Non-pigmented ciliary epithelial cell (primary cell): ENCODE measurements around the gene GRAMD1A.
"Not testable (repeated sequence)": the region's sequence is repeated elsewhere in the genome, so short reads cannot be mapped to it uniquely, and the experiment has no call there.

Source experiments
- DNase-seq: peaks from one replicate; pipeline ENCODE4 v3.0.0-alpha.2; 2010; ENCODE audit warnings: low read depth

Gene GRAMD1A

GRCh38 chr19:35038623-35039512 is 38.7 kb downstream of the GRAMD1A start:
- no peak for DNase-seq

- DNase-seq = no peak
Measured at GRCh38 chr19:35039881-35040825, 40.0 kb downstream of the GRAMD1A start.

- no peak for DNase-seq
Measured at GRCh38 chr19:35040826-35041547, 40.9 kb downstream of the GRAMD1A start.

- no peak for DNase-seq
Measured at GRCh38 chr19:35041548-35042055, 41.5 kb downstream of the GRAMD1A start, which contains the start of gene HPN. Gene HPN (plus strand): TSS chr19:35041721. CDS start chr19:35042507, 786 bp downstream.

- DNase-seq = no peak
Measured at GRCh38 chr19:35042056-35042730, 42.1 kb downstream of the GRAMD1A start.

- DNase-seq = no peak
Measured at GRCh38 chr19:35042954-35043604, 43.0 kb downstream of the GRAMD1A start.

GRCh38 chr19:35043906-35044305 is 43.8 kb downstream of the GRAMD1A start:
- no peak for DNase-seq

- DNase-seq = no peak
Measured at GRCh38 chr19:35044317-35045117, 44.4 kb downstream of the GRAMD1A start.

- DNase-seq = no peak
Measured at GRCh38 chr19:35045667-35046300, 45.7 kb downstream of the GRAMD1A start.

GRCh38 chr19:35046461-35046860 is 46.3 kb downstream of the GRAMD1A start:
- DNase-seq = no peak

- DNase-seq = no peak
Measured at GRCh38 chr19:35048911-35049411, 48.8 kb downstream of the GRAMD1A start.

GRCh38 chr19:35049456-35049855 is 49.3 kb downstream of the GRAMD1A start:
- DNase-seq = no peak

GRCh38 chr19:35050662-35051061 is 50.5 kb downstream of the GRAMD1A start:
- not testable (repeated sequence) for DNase-seq

GRCh38 chr19:35051268-35051667 is 51.1 kb downstream of the GRAMD1A start:
- not testable (repeated sequence) for DNase-seq

- DNase-seq = no peak
Measured at GRCh38 chr19:35051796-35052195, 51.7 kb downstream of the GRAMD1A start.

- no peak for DNase-seq
Measured at GRCh38 chr19:35052599-35053190, 52.6 kb downstream of the GRAMD1A start.

GRCh38 chr19:35053667-35054293 is 53.7 kb downstream of the GRAMD1A start:
- DNase-seq = no peak

GRCh38 chr19:35054626-35055025 is 54.5 kb downstream of the GRAMD1A start:
- no peak for DNase-seq
